Mammary microvascular endothelial cell (primary cell): ENCODE results near the gene ALPL. TPM values are rescaled to one million over a fixed set of nuclear protein-coding genes. Genes with fewer than 3 reads are reported as not detected.

Experiments used
- total RNA-seq: library from RNA; depleted of rRNA; stranded (reverse); fragments of >200 nt; gene quantifications from 2 replicates; pipeline ENCODE4 v1.2.3, GENCODE V29; 2015

The ALPL gene
- total RNA-seq = 0.05 and 0.27 TPM in 2 replicates

DNA sequence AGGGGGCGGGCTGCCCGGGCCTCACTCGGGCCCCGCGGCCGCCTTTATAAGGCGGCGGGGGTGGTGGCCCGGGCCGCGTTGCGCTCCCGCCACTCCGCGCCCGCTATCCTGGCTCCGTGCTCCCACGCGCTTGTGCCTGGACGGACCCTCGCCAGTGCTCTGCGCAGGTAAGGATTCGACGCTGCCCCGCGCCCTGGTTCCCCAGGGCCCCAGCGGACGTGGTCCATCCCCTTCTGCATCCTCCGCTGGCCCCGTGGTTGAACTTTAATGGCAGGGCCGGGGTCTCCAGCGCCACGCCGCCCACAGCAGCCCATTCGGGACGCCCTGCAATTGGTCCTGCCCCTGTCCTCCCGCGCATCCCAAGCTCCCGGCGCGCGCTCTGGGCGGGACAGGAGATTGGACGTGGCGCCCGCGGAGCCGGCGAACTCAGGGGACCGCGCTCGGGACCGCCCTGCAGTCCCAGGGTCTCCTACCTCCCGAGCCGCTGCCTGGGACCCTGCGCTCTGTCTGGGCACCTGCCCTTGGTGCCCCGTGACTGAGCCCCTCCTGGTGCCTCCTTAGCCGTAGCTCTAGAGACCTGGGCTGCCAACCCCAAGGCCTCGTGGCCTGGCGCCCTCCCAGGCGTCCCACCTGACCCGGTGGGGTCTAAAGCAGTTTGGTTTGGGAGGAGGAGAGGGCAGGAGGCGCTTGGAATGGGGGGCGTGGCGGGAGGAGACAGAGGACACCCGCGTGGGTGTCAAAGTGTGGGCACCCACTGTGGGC is at the start of gene ALPL:
TSS of gene ALPL (plus strand) at position 73 of the 762 bp plus-strand sequence. CDS start 44,659 bp downstream, outside the sequence.

Other genes with a start within 250 kb of the ALPL start
- 302 and 320 TPM in 2 replicates for gene ECE1, start 219.0 kb upstream of the ALPL start, total RNA-seq
- 6.6 and 9.3 TPM in 2 replicates for gene NBPF3, start 69.3 kb upstream of the ALPL start, total RNA-seq
- gene RAP1GAP, start 159.9 kb downstream of the ALPL start, total RNA-seq = not detected in 2 replicates